HepG2 (cell line): ENCODE results near the gene NT5C. TPM values are rescaled to one million over a fixed set of nuclear protein-coding genes. Genes with fewer than 3 reads are reported as not detected.

Experiments used
- CBX5 ChIP-seq: sonication (generic); formaldehyde crosslinking; IDR thresholded peaks from 2 replicates; pipeline ENCODE4 v1.4.0; 2020; ENCODE audit warnings: missing genetic modification reagents, borderline replicate concordance
- CHD4 ChIP-seq: fragments of 200-600 bp; sonication (generic); IDR thresholded peaks from 2 replicates; pipeline ENCODE4 v1.7.0; 2017; ENCODE audit warnings: mild to moderate bottlenecking, low read length, borderline replicate concordance
- GABPB1 ChIP-seq: IDR thresholded peaks from 2 replicates; pipeline ENCODE4 v1.6.1; 2016; ENCODE audit warnings: mild to moderate bottlenecking, missing genetic modification reagents, moderate library complexity, missing compliant biosample characterization
- KLF6 ChIP-seq: IDR thresholded peaks from 2 replicates; pipeline ENCODE4 v1.8.0; 2016; ENCODE audit warnings: missing biosample characterization, missing genetic modification reagents
- MEIS1 ChIP-seq: sonication (generic); formaldehyde crosslinking; IDR thresholded peaks from 2 replicates; pipeline ENCODE4 v1.9.0; 2021; ENCODE audit warnings: mild to moderate bottlenecking, missing genetic modification reagents, moderate library complexity, borderline replicate concordance
- MTA3 ChIP-seq: sonication (generic); formaldehyde crosslinking; IDR thresholded peaks from 2 replicates; pipeline ENCODE4 v1.4.0; 2020; ENCODE audit warnings: missing genetic modification reagents
- NFYC ChIP-seq: IDR thresholded peaks from 2 replicates; pipeline ENCODE4 v1.6.1; 2016; ENCODE audit warnings: missing genetic modification reagents, missing compliant biosample characterization
- PHF5A ChIP-seq: IDR thresholded peaks from one replicate; pipeline ENCODE4 v1.6.1; 2018; ENCODE audit warnings: low read depth, missing genetic modification reagents; ENCODE audit not compliant: unreplicated experiment
- RBFOX2 ChIP-seq: fragments of 200-400 bp; formaldehyde crosslinking; IDR thresholded peaks from 2 replicates; pipeline ENCODE4 v1.6.1; 2017; ENCODE audit warnings: low read depth, mild to moderate bottlenecking, low read length
- RXRA ChIP-seq: sonication (generic); formaldehyde crosslinking; IDR thresholded peaks from 2 replicates; pipeline ENCODE4 v1.5.1; 2020; ENCODE audit warnings: missing genetic modification reagents
- SATB2 ChIP-seq: sonication (generic); formaldehyde crosslinking; IDR thresholded peaks from 2 replicates; pipeline ENCODE4 v1.5.0; 2020; ENCODE audit warnings: missing genetic modification reagents
- SMARCC2 ChIP-seq: fragments of 450-650 bp; IDR thresholded peaks from 2 replicates; pipeline ENCODE4 v1.6.1; 2017; ENCODE audit warnings: antibody characterized with exemption, mild to moderate bottlenecking
- SMARCE1 ChIP-seq: fragments of 450-650 bp; IDR thresholded peaks from 2 replicates; pipeline ENCODE4 v1.6.1; 2017; ENCODE audit warnings: borderline replicate concordance
- SRSF9 ChIP-seq: fragments of 200-400 bp; formaldehyde crosslinking; IDR thresholded peaks from 2 replicates; pipeline ENCODE4 v1.6.1; 2018; ENCODE audit warnings: borderline replicate concordance, mild to moderate bottlenecking, low read depth, low read length; ENCODE audit not compliant: insufficient read depth, poor library complexity, severe bottlenecking
- TAF15 ChIP-seq: fragments of 200-400 bp; formaldehyde crosslinking; IDR thresholded peaks from one replicate; pipeline ENCODE4 v1.6.1; 2018; ENCODE audit warnings: mild to moderate bottlenecking, low read depth, low read length; ENCODE audit not compliant: poor library complexity, severe bottlenecking
- ZNF674 ChIP-seq: sonication (generic); formaldehyde crosslinking; IDR thresholded peaks from 2 replicates; pipeline ENCODE4 v1.5.0; 2020; ENCODE audit warnings: low read depth, mild to moderate bottlenecking, missing genetic modification reagents
- ZNF773 ChIP-seq: sonication (generic); formaldehyde crosslinking; IDR thresholded peaks from 2 replicates; pipeline ENCODE4 v1.4.0; 2020; ENCODE audit warnings: missing genetic modification reagents, borderline replicate concordance
- ZSCAN21 ChIP-seq: sonication (generic); formaldehyde crosslinking; IDR thresholded peaks from 2 replicates; pipeline ENCODE4 v1.8.0; 2022; ENCODE audit warnings: mild to moderate bottlenecking, missing genetic modification reagents, moderate library complexity, borderline replicate concordance
- polyA plus RNA-seq, 8 experiments: library from polyadenylated mRNA; depleted of rRNA in 3 of 8; stranded (reverse) in 7 of 8; unstranded in 1 of 8; fragments of >200 nt; fragmentation: Illumina TruSeq in 4 of 8; extraction: Trizol in 4 of 8; gene quantifications; 2 replicates each; pipeline versions ENCODE4 v1.2.1 to v1.2.3, GENCODE V29; 2011 to 2016; ENCODE audit warnings: low read depth in 4 of 8, missing spikeins in 1 of 8, mixed read lengths in 1 of 8; ENCODE audit not compliant: insufficient read depth in 1 of 8
- total RNA-seq, 5 experiments: library from RNA; depleted of rRNA; stranded (reverse); fragments of >200 nt; fragmentation: Illumina TruSeq; extraction: Trizol; gene quantifications; 2 replicates each; pipeline ENCODE4 v1.2.3, GENCODE V29; 2016; ENCODE audit warnings: low read depth in 1 of 5
- TF ChIP-seq, protein P1 (sequence below): IDR thresholded peaks from 2 replicates; pipeline ENCODE4 v1.6.1; 2018; ENCODE audit warnings: missing genetic modification reagents
- TF ChIP-seq, protein P2 (sequence below): sonication (generic); formaldehyde crosslinking; IDR thresholded peaks from 2 replicates; pipeline ENCODE4 v1.8.1; 2023; ENCODE audit warnings: missing genetic modification reagents, inconsistent platforms, borderline replicate concordance
- TF ChIP-seq, protein P3 (sequence below): IDR thresholded peaks from 2 replicates; pipeline ENCODE4 v1.4.0; 2020; ENCODE audit warnings: mild to moderate bottlenecking, missing genetic modification reagents

NT5C gene
- total and polyA plus RNA-seq, 2 of the 13 experiments (the other 11 are each of a cell fraction or from before 2014, with no cell fraction given) = 42.8 to 48.6 TPM

- no peak for TF ChIP-seq PHF5A
- TF ChIP-seq, protein P1, sequence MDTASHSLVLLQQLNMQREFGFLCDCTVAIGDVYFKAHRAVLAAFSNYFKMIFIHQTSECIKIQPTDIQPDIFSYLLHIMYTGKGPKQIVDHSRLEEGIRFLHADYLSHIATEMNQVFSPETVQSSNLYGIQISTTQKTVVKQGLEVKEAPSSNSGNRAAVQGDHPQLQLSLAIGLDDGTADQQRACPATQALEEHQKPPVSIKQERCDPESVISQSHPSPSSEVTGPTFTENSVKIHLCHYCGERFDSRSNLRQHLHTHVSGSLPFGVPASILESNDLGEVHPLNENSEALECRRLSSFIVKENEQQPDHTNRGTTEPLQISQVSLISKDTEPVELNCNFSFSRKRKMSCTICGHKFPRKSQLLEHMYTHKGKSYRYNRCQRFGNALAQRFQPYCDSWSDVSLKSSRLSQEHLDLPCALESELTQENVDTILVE (CRISPR knock-in tag) = peak; percentile 54; the same call in 1 of the 2 replicates
- TF ChIP-seq MTA3 = no peak
- 0 out of 2 replicates have a peak, but pooled peaks have one; percentile 81 for TF ChIP-seq ZNF674 (CRISPR knock-in tag)
- peak; percentile 99 for TF ChIP-seq RBFOX2
- no peak for TF ChIP-seq NFYC
- TF ChIP-seq SRSF9 = no peak
- no peak for TF ChIP-seq TAF15
- TF ChIP-seq ZNF773 (CRISPR knock-in tag) = peak; percentile 94; the same call in 1 of the 2 replicates
- no peak for TF ChIP-seq SMARCE1
- TF ChIP-seq CBX5 (CRISPR knock-in tag) = no peak; the same call in 1 of the 2 replicates
- peak; percentile 91 for TF ChIP-seq KLF6 (CRISPR knock-in tag)
- no peak; the same call in 1 of the 2 replicates for TF ChIP-seq MEIS1 (CRISPR knock-in tag)
- TF ChIP-seq ZSCAN21 = peak; percentile 95
- TF ChIP-seq, protein P2, sequence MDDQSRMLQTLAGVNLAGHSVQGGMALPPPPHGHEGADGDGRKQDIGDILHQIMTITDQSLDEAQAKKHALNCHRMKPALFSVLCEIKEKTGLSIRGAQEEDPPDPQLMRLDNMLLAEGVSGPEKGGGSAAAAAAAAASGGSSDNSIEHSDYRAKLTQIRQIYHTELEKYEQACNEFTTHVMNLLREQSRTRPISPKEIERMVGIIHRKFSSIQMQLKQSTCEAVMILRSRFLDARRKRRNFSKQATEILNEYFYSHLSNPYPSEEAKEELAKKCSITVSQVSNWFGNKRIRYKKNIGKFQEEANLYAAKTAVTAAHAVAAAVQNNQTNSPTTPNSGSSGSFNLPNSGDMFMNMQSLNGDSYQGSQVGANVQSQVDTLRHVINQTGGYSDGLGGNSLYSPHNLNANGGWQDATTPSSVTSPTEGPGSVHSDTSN (CRISPR knock-in tag) = no peak; the same call in 1 of the 2 replicates
- no peak for TF ChIP-seq SMARCC2
- no peak; the same call in 1 of the 2 replicates for TF ChIP-seq SATB2
- TF ChIP-seq, protein P3, sequence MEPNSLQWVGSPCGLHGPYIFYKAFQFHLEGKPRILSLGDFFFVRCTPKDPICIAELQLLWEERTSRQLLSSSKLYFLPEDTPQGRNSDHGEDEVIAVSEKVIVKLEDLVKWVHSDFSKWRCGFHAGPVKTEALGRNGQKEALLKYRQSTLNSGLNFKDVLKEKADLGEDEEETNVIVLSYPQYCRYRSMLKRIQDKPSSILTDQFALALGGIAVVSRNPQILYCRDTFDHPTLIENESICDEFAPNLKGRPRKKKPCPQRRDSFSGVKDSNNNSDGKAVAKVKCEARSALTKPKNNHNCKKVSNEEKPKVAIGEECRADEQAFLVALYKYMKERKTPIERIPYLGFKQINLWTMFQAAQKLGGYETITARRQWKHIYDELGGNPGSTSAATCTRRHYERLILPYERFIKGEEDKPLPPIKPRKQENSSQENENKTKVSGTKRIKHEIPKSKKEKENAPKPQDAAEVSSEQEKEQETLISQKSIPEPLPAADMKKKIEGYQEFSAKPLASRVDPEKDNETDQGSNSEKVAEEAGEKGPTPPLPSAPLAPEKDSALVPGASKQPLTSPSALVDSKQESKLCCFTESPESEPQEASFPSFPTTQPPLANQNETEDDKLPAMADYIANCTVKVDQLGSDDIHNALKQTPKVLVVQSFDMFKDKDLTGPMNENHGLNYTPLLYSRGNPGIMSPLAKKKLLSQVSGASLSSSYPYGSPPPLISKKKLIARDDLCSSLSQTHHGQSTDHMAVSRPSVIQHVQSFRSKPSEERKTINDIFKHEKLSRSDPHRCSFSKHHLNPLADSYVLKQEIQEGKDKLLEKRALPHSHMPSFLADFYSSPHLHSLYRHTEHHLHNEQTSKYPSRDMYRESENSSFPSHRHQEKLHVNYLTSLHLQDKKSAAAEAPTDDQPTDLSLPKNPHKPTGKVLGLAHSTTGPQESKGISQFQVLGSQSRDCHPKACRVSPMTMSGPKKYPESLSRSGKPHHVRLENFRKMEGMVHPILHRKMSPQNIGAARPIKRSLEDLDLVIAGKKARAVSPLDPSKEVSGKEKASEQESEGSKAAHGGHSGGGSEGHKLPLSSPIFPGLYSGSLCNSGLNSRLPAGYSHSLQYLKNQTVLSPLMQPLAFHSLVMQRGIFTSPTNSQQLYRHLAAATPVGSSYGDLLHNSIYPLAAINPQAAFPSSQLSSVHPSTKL (CRISPR knock-in tag) = peak; percentile 62; the same call in 1 of the 2 replicates
- peak; percentile 93 for TF ChIP-seq GABPB1 (CRISPR knock-in tag)
- no peak for TF ChIP-seq CHD4
- 0 out of 2 replicates have a peak, but pooled peaks have one; percentile 17 for TF ChIP-seq RXRA (CRISPR knock-in tag)
Measured at GRCh38 chr17:75131278-75132017, at the start of gene NT5C (continued).
